Tibial nerve (tissue), 4 donors: ENCODE results near the gene PTPRG.
"Not testable (repeated sequence)": the region's sequence is repeated elsewhere in the genome, so short reads cannot be mapped to it uniquely, and the experiment has no call there.

Experiments
- EP300 ChIP-seq, 2 donors: sonication (generic); formaldehyde crosslinking; IDR thresholded peaks; one replicate each; pipeline ENCODE4 v1.6.1; 2017; ENCODE audit warnings: antibody characterized with exemption in 2 of 2, mild to moderate bottlenecking in 1 of 2
- POLR2A ChIP-seq, 2 donors: fragments of 450-650 bp; IDR thresholded peaks; one replicate each; pipeline ENCODE4 v1.6.1; 2017; ENCODE audit warnings: antibody characterized with exemption in 2 of 2, mild to moderate bottlenecking in 2 of 2, moderate library complexity in 2 of 2
- TF ChIP-seq, protein P1 (sequence below), 5 experiments: fragments of 200-600 bp in 3 of 5; fragments of 450-650 bp in 2 of 5; sonication (generic) in 3 of 5; IDR thresholded peaks; one replicate each; pipeline ENCODE4 v1.5.1; 2016 to 2019; ENCODE audit warnings: antibody characterized with exemption in 5 of 5, mild to moderate bottlenecking in 3 of 5, moderate library complexity in 2 of 5

DNA sequence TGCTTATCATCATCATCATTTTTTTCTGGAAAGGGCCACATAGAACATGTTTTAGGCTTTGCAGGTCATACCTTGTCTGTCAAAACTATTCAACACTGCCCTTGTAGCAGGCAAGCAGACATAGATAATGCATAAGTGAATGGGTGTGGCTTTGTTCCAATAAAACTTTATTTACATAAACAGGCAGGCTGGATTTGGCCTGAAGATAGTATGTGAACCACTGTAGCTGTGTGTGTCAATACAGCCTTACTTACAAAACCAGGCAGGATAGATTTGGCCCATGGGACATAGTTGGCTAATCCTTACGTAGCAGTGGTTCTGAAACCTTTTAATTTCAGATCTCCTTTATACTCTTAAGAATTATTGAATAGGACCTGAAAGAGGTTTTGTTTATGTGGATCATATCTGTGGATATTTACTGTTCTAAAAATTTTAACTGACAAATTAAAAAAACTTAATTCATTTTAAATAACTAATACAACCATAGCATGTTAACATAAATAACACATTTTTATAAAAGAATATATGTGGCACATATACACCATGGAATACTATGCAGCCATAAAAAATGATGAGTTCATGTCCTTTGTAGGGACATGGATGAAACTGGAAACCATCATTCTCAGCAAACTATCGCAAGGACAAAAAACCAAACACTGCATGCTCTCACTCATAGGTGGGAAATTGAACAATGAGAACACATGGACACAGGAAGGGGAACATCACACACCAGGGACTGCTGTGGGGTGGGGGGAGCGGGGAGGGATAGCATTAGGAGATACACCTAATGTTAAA, 137.1 kb downstream of the PTPRG start:
- TF ChIP-seq, protein P1, sequence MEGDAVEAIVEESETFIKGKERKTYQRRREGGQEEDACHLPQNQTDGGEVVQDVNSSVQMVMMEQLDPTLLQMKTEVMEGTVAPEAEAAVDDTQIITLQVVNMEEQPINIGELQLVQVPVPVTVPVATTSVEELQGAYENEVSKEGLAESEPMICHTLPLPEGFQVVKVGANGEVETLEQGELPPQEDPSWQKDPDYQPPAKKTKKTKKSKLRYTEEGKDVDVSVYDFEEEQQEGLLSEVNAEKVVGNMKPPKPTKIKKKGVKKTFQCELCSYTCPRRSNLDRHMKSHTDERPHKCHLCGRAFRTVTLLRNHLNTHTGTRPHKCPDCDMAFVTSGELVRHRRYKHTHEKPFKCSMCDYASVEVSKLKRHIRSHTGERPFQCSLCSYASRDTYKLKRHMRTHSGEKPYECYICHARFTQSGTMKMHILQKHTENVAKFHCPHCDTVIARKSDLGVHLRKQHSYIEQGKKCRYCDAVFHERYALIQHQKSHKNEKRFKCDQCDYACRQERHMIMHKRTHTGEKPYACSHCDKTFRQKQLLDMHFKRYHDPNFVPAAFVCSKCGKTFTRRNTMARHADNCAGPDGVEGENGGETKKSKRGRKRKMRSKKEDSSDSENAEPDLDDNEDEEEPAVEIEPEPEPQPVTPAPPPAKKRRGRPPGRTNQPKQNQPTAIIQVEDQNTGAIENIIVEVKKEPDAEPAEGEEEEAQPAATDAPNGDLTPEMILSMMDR (IDR thresholded peaks at IDR 0.05): not testable (repeated sequence)
- TF ChIP-seq POLR2A, EP300 (IDR thresholded peaks at IDR 0.05): not testable (repeated sequence)
